ENCODE measurements around the gene DOCK10. TPM values are rescaled to one million over a fixed set of nuclear protein-coding genes. Genes with fewer than 3 reads are reported as not detected.

Gene DOCK10
- total RNA-seq, 2 experiments from 2014 or later: 123 to 137 TPM

DNA sequence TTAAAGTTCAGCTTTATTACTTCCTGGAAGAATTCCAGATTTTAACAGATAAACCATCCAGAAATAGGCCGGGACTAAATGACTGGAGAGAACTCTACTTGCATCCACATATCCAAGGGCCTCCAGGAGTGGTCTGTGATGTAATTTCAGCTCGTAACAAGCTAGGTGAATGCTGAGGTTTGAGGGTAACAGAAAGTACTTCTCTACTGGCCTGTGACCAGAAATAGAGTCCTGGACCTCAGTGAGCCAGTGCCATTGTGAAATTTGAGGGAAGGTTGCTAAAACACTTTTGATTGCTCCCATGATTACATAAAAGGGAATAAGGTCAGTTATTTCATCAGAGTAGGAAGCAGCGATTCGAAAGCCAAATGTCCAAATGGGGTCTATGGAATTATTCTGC lies 158.1 kb downstream of the DOCK10 start:
- DNase-seq: no peak
- intact Hi-C loops (cut with micrococcal nuclease): no loop called here
- Mint-ChIP-seq H3K9me3 (no peaks in the 10 kb centered on the region), H3K36me3 (ENCODE audit: low read depth) (peaks cover 53% of the 10 kb centered on the region), H3K27ac (peak overlapping the region; percentile 44), H3K4me3 (no peak overlapping the region), H3K4me1 (ENCODE audit: low read depth) (peaks cover 58% of the 10 kb centered on the region), H3K27me3 (ENCODE audit: low read depth) (no peaks in the 10 kb centered on the region)
- CTCF ChIA-PET: interaction anchor here (0.8 kb wide), 1 partner anchor 122 kb away, joined by 4 read pairs; no protein-coding TSS in a partner anchor

- intact Hi-C loops (cut with micrococcal nuclease): no loop called here
Observed at GRCh38 chr2:224883700-224884099, 158.6 kb downstream of the DOCK10 start.

GRCh38 chr2:224883172-224883516 lies 159.1 kb downstream of the DOCK10 start:
- peaks cover 60% of the 10 kb centered on the region for H3K36me3 Mint-ChIP-seq (ENCODE audit: low read depth)
- H3K9me3 Mint-ChIP-seq: no peaks in the 10 kb centered on the region
- H3K4me1 Mint-ChIP-seq (ENCODE audit: low read depth): peaks cover 56% of the 10 kb centered on the region
- H3K27ac Mint-ChIP-seq: peak overlapping the region; percentile 69
- intact Hi-C loops (cut with micrococcal nuclease): no loop called here
- no peaks in the 10 kb centered on the region for H3K27me3 Mint-ChIP-seq (ENCODE audit: low read depth)
- CTCF ChIA-PET: interaction anchor here (1.0 kb wide), 1 partner anchor 119 kb away, joined by 4 read pairs; no protein-coding TSS in a partner anchor
- no peak overlapping the region for H3K4me3 Mint-ChIP-seq
- DNase-seq: no peak

More at GRCh38 chr2:224883700-224884099, 158.6 kb downstream of the DOCK10 start:
- CTCF ChIA-PET: no interaction called here
- Mint-ChIP-seq H3K27ac (peak overlapping the region; percentile 44), H3K9me3 (no peaks in the 10 kb centered on the region), H3K27me3 (ENCODE audit: low read depth) (no peaks in the 10 kb centered on the region), H3K4me3 (no peak overlapping the region), H3K36me3 (ENCODE audit: low read depth) (peaks cover 56% of the 10 kb centered on the region), H3K4me1 (ENCODE audit: low read depth) (peaks cover 57% of the 10 kb centered on the region)
- DNase-seq: no peak

- no peak for DNase-seq
- H3K9me3 Mint-ChIP-seq: no peaks in the 10 kb centered on the region
- peaks cover 64% of the 10 kb centered on the region for H3K36me3 Mint-ChIP-seq (ENCODE audit: low read depth)
- intact Hi-C loops (cut with micrococcal nuclease): no loop called here
- CTCF ChIA-PET: interaction anchor here (0.7 to 1.0 kb wide), 2 partner anchors 72 to 119 kb away, joined by 3 to 4 read pairs; no protein-coding TSS in a partner anchor
- H3K27ac Mint-ChIP-seq: peak overlapping the region; percentile 69
- peaks cover 55% of the 10 kb centered on the region for H3K4me1 Mint-ChIP-seq (ENCODE audit: low read depth)
- no peak overlapping the region for H3K4me3 Mint-ChIP-seq
- H3K27me3 Mint-ChIP-seq (ENCODE audit: low read depth): no peaks in the 10 kb centered on the region
Observed at GRCh38 chr2:224882291-224883171, 159.7 kb downstream of the DOCK10 start.

DNA sequence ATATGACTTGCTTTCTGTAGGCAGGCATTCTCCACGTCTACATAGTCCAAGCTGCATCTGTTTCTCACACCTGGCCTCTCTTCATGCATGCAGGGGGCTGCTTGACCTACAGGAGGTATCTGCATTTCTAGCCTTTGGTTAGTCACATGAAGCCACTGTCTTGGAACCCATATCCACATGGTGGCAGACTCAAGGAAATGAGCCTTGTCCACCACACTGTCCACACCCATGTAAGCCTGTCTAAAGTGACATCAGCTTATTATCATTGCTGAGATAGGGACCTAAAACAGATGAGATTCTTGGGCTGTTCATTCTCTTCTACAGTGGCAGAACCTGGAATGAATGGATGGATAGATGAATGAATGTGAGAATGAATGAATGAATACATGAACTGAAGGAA lies 160.4 kb downstream of the DOCK10 start:
- no peak overlapping the region for H3K4me3 Mint-ChIP-seq
- H3K36me3 Mint-ChIP-seq (ENCODE audit: low read depth): peaks cover 71% of the 10 kb centered on the region
- intact Hi-C loops (cut with micrococcal nuclease): no loop called here
- H3K9me3 Mint-ChIP-seq: no peaks in the 10 kb centered on the region
- no peaks in the 10 kb centered on the region for H3K27me3 Mint-ChIP-seq (ENCODE audit: low read depth)
- peaks cover 55% of the 10 kb centered on the region for H3K4me1 Mint-ChIP-seq (ENCODE audit: low read depth)
- H3K27ac Mint-ChIP-seq: peak overlapping the region; percentile 39
- no peak for DNase-seq
- CTCF ChIA-PET: interaction anchor here (0.7 to 1.2 kb wide), 2 partner anchors 13 to 73 kb away, joined by 3 read pairs; no protein-coding TSS in a partner anchor

- no peak overlapping the region for H3K4me3 Mint-ChIP-seq
- H3K36me3 Mint-ChIP-seq (ENCODE audit: low read depth): peaks cover 76% of the 10 kb centered on the region
- peak overlapping the region; percentile 2 for H3K27ac Mint-ChIP-seq
- peaks cover 18% of the 10 kb centered on the region for H3K4me1 Mint-ChIP-seq (ENCODE audit: low read depth)
- DNase-seq: no peak
- no peaks in the 10 kb centered on the region for H3K27me3 Mint-ChIP-seq (ENCODE audit: low read depth)
- H3K9me3 Mint-ChIP-seq: no peaks in the 10 kb centered on the region
- CTCF ChIA-PET: no interaction called here
- intact Hi-C loops (cut with micrococcal nuclease): no loop called here
Observed at GRCh38 chr2:224876522-224876921, 165.7 kb downstream of the DOCK10 start.

DNA sequence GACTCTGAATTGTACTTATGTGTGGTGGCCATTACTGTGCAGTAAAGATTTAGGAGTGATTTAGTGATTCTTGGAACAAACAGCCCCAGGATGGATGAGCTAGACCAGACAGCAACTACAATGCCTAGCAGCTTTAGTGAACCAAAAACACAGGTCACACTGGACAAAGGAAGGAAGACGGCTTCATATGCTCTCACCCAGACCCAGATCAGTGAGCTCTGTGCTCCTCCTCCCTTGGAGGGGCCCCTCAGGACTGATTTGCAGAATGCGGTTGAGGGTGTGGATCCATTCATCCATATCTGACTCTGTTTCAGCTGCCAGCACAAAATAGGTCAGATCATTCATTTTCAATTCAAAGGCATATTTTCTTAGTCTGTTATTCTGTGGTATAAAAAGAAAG lies 166.4 kb downstream of the DOCK10 start:
- H3K27me3 Mint-ChIP-seq (ENCODE audit: low read depth): no peaks in the 10 kb centered on the region
- H3K9me3 Mint-ChIP-seq: peaks cover 3% of the 10 kb centered on the region
- H3K36me3 Mint-ChIP-seq (ENCODE audit: low read depth): peaks cover 77% of the 10 kb centered on the region
- intact Hi-C loops (cut with micrococcal nuclease): no loop called here
- H3K4me1 Mint-ChIP-seq (ENCODE audit: low read depth): peaks cover 23% of the 10 kb centered on the region
- DNase-seq: no peak
- no peak overlapping the region for H3K4me3 Mint-ChIP-seq
- CTCF ChIA-PET: no interaction called here
- no peak overlapping the region for H3K27ac Mint-ChIP-seq

GRCh38 chr2:224875153-224875552 lies 167.1 kb downstream of the DOCK10 start:
- DNase-seq: no peak
- CTCF ChIA-PET: no interaction called here
- no peaks in the 10 kb centered on the region for H3K27me3 Mint-ChIP-seq (ENCODE audit: low read depth)
- peaks cover 78% of the 10 kb centered on the region for H3K36me3 Mint-ChIP-seq (ENCODE audit: low read depth)
- intact Hi-C loops (cut with micrococcal nuclease): no loop called here
- H3K4me1 Mint-ChIP-seq (ENCODE audit: low read depth): peaks cover 27% of the 10 kb centered on the region
- peaks cover 8% of the 10 kb centered on the region for H3K9me3 Mint-ChIP-seq
- H3K27ac Mint-ChIP-seq: no peak overlapping the region
- no peak overlapping the region for H3K4me3 Mint-ChIP-seq

GRCh38 chr2:224871813-224872212 lies 170.5 kb downstream of the DOCK10 start:
- intact Hi-C loops (cut with micrococcal nuclease): no loop called here
- H3K27ac Mint-ChIP-seq: peak overlapping the region; percentile 19
- no peak for DNase-seq
- H3K27me3 Mint-ChIP-seq (ENCODE audit: low read depth): no peaks in the 10 kb centered on the region
- CTCF ChIA-PET: no interaction called here
- H3K36me3 Mint-ChIP-seq (ENCODE audit: low read depth): peaks cover 73% of the 10 kb centered on the region
- peaks cover 20% of the 10 kb centered on the region for H3K4me1 Mint-ChIP-seq (ENCODE audit: low read depth)
- H3K9me3 Mint-ChIP-seq: peaks cover 9% of the 10 kb centered on the region
- H3K4me3 Mint-ChIP-seq: no peak overlapping the region

DNA sequence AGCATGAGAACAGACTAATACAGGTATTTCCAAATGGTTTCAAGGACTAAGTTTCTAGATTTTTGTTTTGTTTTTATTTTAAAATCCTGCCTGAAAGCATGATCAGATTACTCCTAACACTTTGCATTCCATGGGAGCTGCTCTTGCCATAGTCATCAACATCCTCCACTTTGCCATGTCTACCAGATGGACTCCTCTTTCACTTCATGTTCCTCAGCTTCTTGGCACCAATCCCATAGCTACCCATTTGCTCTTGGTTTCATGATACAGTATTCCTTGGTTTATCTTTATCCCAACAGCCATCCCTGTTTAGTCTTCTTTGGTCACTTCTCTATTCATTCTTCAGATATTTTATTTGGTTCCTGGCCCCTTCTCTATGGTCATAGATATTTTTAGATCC lies 171.9 kb downstream of the DOCK10 start:
- H3K27ac Mint-ChIP-seq: no peak overlapping the region
- peaks cover 75% of the 10 kb centered on the region for H3K36me3 Mint-ChIP-seq (ENCODE audit: low read depth)
- no peaks in the 10 kb centered on the region for H3K27me3 Mint-ChIP-seq (ENCODE audit: low read depth)
- peaks cover 15% of the 10 kb centered on the region for H3K4me1 Mint-ChIP-seq (ENCODE audit: low read depth)
- intact Hi-C loops (cut with micrococcal nuclease): no loop called here
- CTCF ChIA-PET: no interaction called here
- peaks cover 9% of the 10 kb centered on the region for H3K9me3 Mint-ChIP-seq
- DNase-seq: no peak
- H3K4me3 Mint-ChIP-seq: no peak overlapping the region

GRCh38 chr2:224869601-224870233 lies 172.6 kb downstream of the DOCK10 start:
- Mint-ChIP-seq H3K9me3 (peaks cover 9% of the 10 kb centered on the region), H3K4me1 (ENCODE audit: low read depth) (peaks cover 14% of the 10 kb centered on the region), H3K4me3 (no peak overlapping the region), H3K36me3 (ENCODE audit: low read depth) (peaks cover 75% of the 10 kb centered on the region), H3K27me3 (ENCODE audit: low read depth) (no peaks in the 10 kb centered on the region), H3K27ac (no peak overlapping the region)
- DNase-seq: no peak
- CTCF ChIA-PET: no interaction called here
- intact Hi-C loops (cut with micrococcal nuclease): no loop called here

- Mint-ChIP-seq H3K4me3 (no peak overlapping the region), H3K9me3 (no peaks in the 10 kb centered on the region), H3K27me3 (ENCODE audit: low read depth) (no peaks in the 10 kb centered on the region), H3K36me3 (ENCODE audit: low read depth) (peaks cover 51% of the 10 kb centered on the region), H3K27ac (no peak overlapping the region), H3K4me1 (ENCODE audit: low read depth) (peaks cover under 1% of the 10 kb centered on the region)
- intact Hi-C loops (cut with micrococcal nuclease): no loop called here
- DNase-seq: no peak
- CTCF ChIA-PET: no interaction called here
Observed at GRCh38 chr2:224865016-224865415, 177.3 kb downstream of the DOCK10 start.

GRCh38 chr2:224861266-224861665 lies 181.0 kb downstream of the DOCK10 start:
- H3K4me3 Mint-ChIP-seq: no peak overlapping the region
- peaks cover 37% of the 10 kb centered on the region for H3K36me3 Mint-ChIP-seq (ENCODE audit: low read depth)
- no peaks in the 10 kb centered on the region for H3K27me3 Mint-ChIP-seq (ENCODE audit: low read depth)
- H3K4me1 Mint-ChIP-seq (ENCODE audit: low read depth): no peaks in the 10 kb centered on the region
- H3K27ac Mint-ChIP-seq: peak overlapping the region; percentile 41
- H3K9me3 Mint-ChIP-seq: no peaks in the 10 kb centered on the region
- intact Hi-C loops (cut with micrococcal nuclease): no loop called here
- CTCF ChIA-PET: no interaction called here
- no peak for DNase-seq

All from activated naive CD4-positive, alpha-beta T cell treated with anti-CD3 and anti-CD28 coated beads for 36 hours (primary cell).